K562 (cell line): Measurements from ENCODE around the gene COMMD4. TPM values are rescaled to one million over a fixed set of nuclear protein-coding genes. Genes with fewer than 3 reads are reported as not detected.
A peak's percentile ranks its signal among the peaks of the same experiment; 100 is the strongest.

ENCODE experiments used
- ATF1 ChIP-seq, 2 experiments: fragments of 450-650 bp in 1 of 2; IDR thresholded peaks; 2 replicates each; pipeline ENCODE4 v1.6.1; 2016; ENCODE audit warnings: missing compliant biosample characterization in 1 of 2, missing genetic modification characterization in 1 of 2
- ATF3 ChIP-seq, 2 experiments: fragments of 450-650 bp in 1 of 2; sonication (generic) in 1 of 2; formaldehyde crosslinking in 1 of 2; IDR thresholded peaks in 1 of 2; conservative IDR thresholded peaks in 1 of 2; 2 replicates each; pipeline versions ENCODE4 v1.6.1 to v1.8.1; 2016 to 2023; ENCODE audit warnings: mild to moderate bottlenecking in 2 of 2, moderate library complexity in 2 of 2, inconsistent platforms in 1 of 2, missing genetic modification reagents in 1 of 2
- E4F1 ChIP-seq: fragments of 250-450 bp; sonication (Bioruptor Pico); IDR thresholded peaks from 2 replicates; pipeline ENCODE4 v1.5.0; 2021; ENCODE audit warnings: mild to moderate bottlenecking, borderline replicate concordance
- GTF2A2 ChIP-seq: IDR thresholded peaks from 2 replicates; pipeline ENCODE4 v1.6.1; 2016; ENCODE audit warnings: mild to moderate bottlenecking, missing genetic modification characterization, missing compliant biosample characterization
- HDAC6 ChIP-seq: IDR thresholded peaks from 2 replicates; pipeline ENCODE4 v1.6.1; 2012; ENCODE audit warnings: low read depth, mild to moderate bottlenecking, control low read depth, inconsistent platforms, low read length, moderate library complexity
- RFX7 ChIP-seq: fragments of 250-450 bp; sonication (Bioruptor Pico); IDR thresholded peaks from 2 replicates; pipeline ENCODE4 v1.5.1; 2021; ENCODE audit warnings: mild to moderate bottlenecking
- RREB1 ChIP-seq: fragments of 250-450 bp; sonication (Bioruptor Pico); IDR thresholded peaks from 2 replicates; pipeline ENCODE4 v1.4.0; 2020
- SRSF1 ChIP-seq: fragments of 200-400 bp; formaldehyde crosslinking; IDR thresholded peaks from 2 replicates; pipeline ENCODE4 v1.6.1; 2017; ENCODE audit warnings: mild to moderate bottlenecking, low read depth, low read length, moderate library complexity
- U2AF1 ChIP-seq: fragments of 200-400 bp; formaldehyde crosslinking; optimal IDR thresholded peaks from 2 replicates; pipeline ENCODE3; 2017; ENCODE audit warnings: mild to moderate bottlenecking, low read depth, low read length, moderate library complexity
- ZNF232 ChIP-seq: sonication (generic); formaldehyde crosslinking; IDR thresholded peaks from 2 replicates; pipeline ENCODE4 v1.8.0; 2022; ENCODE audit warnings: mild to moderate bottlenecking, missing genetic modification reagents
- ZNF277 ChIP-seq: fragments of 250-450 bp; sonication (Bioruptor Pico); IDR thresholded peaks from 2 replicates; pipeline ENCODE4 v1.8.0; 2022; ENCODE audit warnings: inconsistent platforms, mild to moderate bottlenecking, moderate library complexity, borderline replicate concordance
- ZNF280B ChIP-seq: fragments of 250-450 bp; sonication (Bioruptor Pico); IDR thresholded peaks from 2 replicates; pipeline ENCODE4 v1.5.1; 2021; ENCODE audit warnings: mild to moderate bottlenecking
- ZNF830 ChIP-seq: fragments of 250-450 bp; sonication (Bioruptor Pico); IDR thresholded peaks from 2 replicates; pipeline ENCODE4 v1.5.0; 2021; ENCODE audit warnings: mild to moderate bottlenecking
- ZZZ3 ChIP-seq: fragments of 450-650 bp; IDR thresholded peaks from 2 replicates; pipeline ENCODE4 v1.6.1; 2016; ENCODE audit warnings: antibody characterized with exemption, mild to moderate bottlenecking, moderate library complexity
- polyA plus RNA-seq, 8 experiments: library from polyadenylated mRNA; depleted of rRNA in 4 of 8; stranded (reverse) in 5 of 8; unstranded in 3 of 8; fragments of >200 nt; fragmentation: Nextera tagmentation in 2 of 8; fragmentation: Illumina TruSeq in 1 of 8; extraction: Ambion mirVana in 2 of 8; extraction: Trizol in 1 of 8; gene quantifications; 2 replicates each; pipeline versions ENCODE4 v1.2.1 to v1.2.3, GENCODE V29; 2011 to 2014; ENCODE audit warnings: inconsistent platforms in 1 of 8, missing spikeins in 1 of 8
- total RNA-seq, 7 experiments: library from RNA; depleted of rRNA in 6 of 7; stranded (reverse); fragments of >200 nt in 6 of 7; fragmentation: Illumina TruSeq in 2 of 7; extraction: Trizol in 2 of 7; gene quantifications; 2 replicates each; pipeline versions ENCODE4 v1.2.1 to v1.2.3, GENCODE V29; 2011 to 2021; ENCODE audit warnings: low replicate concordance in 1 of 7

Gene COMMD4
- total and polyA plus RNA-seq, 9 of the 15 experiments (the other 6 are each of a cell fraction or from before 2014, with no cell fraction given): 20.4 to 140 (median 63.9) TPM

GRCh38 chr15:75335705-75336355 lies at the start of gene COMMD4 (continued):
- no peak for TF ChIP-seq RREB1 (CRISPR knock-in tag)
- TF ChIP-seq ZNF280B (CRISPR knock-in tag): no peak
- no peak for TF ChIP-seq ZNF232 (CRISPR knock-in tag)
- TF ChIP-seq GTF2A2 (tag): no peak
- no peak for TF ChIP-seq ATF1 (CRISPR knock-in tag; IDR thresholded peaks at IDR 0.05)
- peak; percentile 61 for TF ChIP-seq ATF1 (tag; IDR thresholded peaks at IDR 0.05)
- no peak for TF ChIP-seq ZNF277 (CRISPR knock-in tag)
- peak; percentile 62; the same call in 1 of the 2 replicates for TF ChIP-seq ZZZ3
- TF ChIP-seq HDAC6: no peak
- TF ChIP-seq U2AF1: no peak
- no peak for TF ChIP-seq SRSF1
- no peak for TF ChIP-seq RFX7
- TF ChIP-seq E4F1 (CRISPR knock-in tag): no peak
- TF ChIP-seq ATF3 (IDR thresholded peaks at IDR 0.05): no peak
- TF ChIP-seq ATF3 (CRISPR knock-in tag; conservative IDR thresholded peaks at IDR 0.05): 0 out of 2 replicates have a peak, but pooled peaks have one; percentile 45
- no peak for TF ChIP-seq ZNF830
